Renal cortical epithelial cell (primary cell): ENCODE results near the gene FNIP2. TPM values are rescaled to one million over a fixed set of nuclear protein-coding genes. Genes with fewer than 3 reads are reported as not detected.
A peak's percentile ranks its signal among the peaks of the same experiment; 100 is the strongest.

Experiments
- DNase-seq: peaks from one replicate; pipeline ENCODE4 v3.0.0-alpha.2; 2011; ENCODE audit warnings: low read depth
- total RNA-seq: library from RNA; depleted of rRNA; stranded (reverse); fragments of >200 nt; gene quantifications from 2 replicates; pipeline ENCODE4 v1.2.3, GENCODE V29; 2014

The FNIP2 gene
- total RNA-seq, 1 donor from 2014 or later = 143 TPM

GRCh38 chr4:158762553-158762952 is 6.3 kb upstream of the FNIP2 start:
- no peak for DNase-seq

GRCh38 chr4:158763462-158763861 is 5.4 kb upstream of the FNIP2 start:
- no peak for DNase-seq

GRCh38 chr4:158766434-158767044 is 2.3 kb upstream of the FNIP2 start:
- no peak for DNase-seq

- DNase-seq = no peak
Observed at GRCh38 chr4:158767451-158767850, 1.4 kb upstream of the FNIP2 start.

- no peak for DNase-seq
Observed at GRCh38 chr4:158769175-158769921, 522 bp downstream of the FNIP2 start.

GRCh38 chr4:158770671-158771070 is 1.8 kb downstream of the FNIP2 start:
- no peak for DNase-seq

GRCh38 chr4:158771776-158772175 is 3.0 kb downstream of the FNIP2 start:
- DNase-seq = no peak

GRCh38 chr4:158775091-158775651 is 6.3 kb downstream of the FNIP2 start:
- DNase-seq = peak; percentile 70

- no peak for DNase-seq
Observed at GRCh38 chr4:158776106-158776505, 7.3 kb downstream of the FNIP2 start.

GRCh38 chr4:158777423-158778155 is 8.8 kb downstream of the FNIP2 start:
- DNase-seq = no peak

- no peak for DNase-seq
Observed at GRCh38 chr4:158778156-158778711, 9.4 kb downstream of the FNIP2 start.

- no peak for DNase-seq
Observed at GRCh38 chr4:158778712-158779111, 9.9 kb downstream of the FNIP2 start.

- no peak for DNase-seq
Observed at GRCh38 chr4:158781963-158782362, 13.1 kb downstream of the FNIP2 start.

- no peak for DNase-seq
Observed at GRCh38 chr4:158782551-158783360, 13.9 kb downstream of the FNIP2 start.

- DNase-seq = peak; percentile 56
Observed at GRCh38 chr4:158783785-158784184, 15.0 kb downstream of the FNIP2 start.

- DNase-seq = no peak
Observed at GRCh38 chr4:158785718-158786117, 16.9 kb downstream of the FNIP2 start.

GRCh38 chr4:158786121-158786601 is 17.3 kb downstream of the FNIP2 start:
- DNase-seq = no peak

GRCh38 chr4:158786955-158787354 is 18.1 kb downstream of the FNIP2 start:
- no peak for DNase-seq

- DNase-seq = no peak
Observed at GRCh38 chr4:158787709-158788475, 19.1 kb downstream of the FNIP2 start.

- no peak for DNase-seq
Observed at GRCh38 chr4:158788516-158788915, 19.7 kb downstream of the FNIP2 start.
